Peyer's patch (tissue), 4 donors: ENCODE measurements around the gene LAMC3.

Experiments
- POLR2A ChIP-seq, 2 donors: fragments of 450-650 bp; IDR thresholded peaks; one replicate each; pipeline ENCODE4 v1.5.1; 2017; ENCODE audit warnings: antibody characterized with exemption in 2 of 2, mild to moderate bottlenecking in 2 of 2, moderate library complexity in 2 of 2
- TF ChIP-seq, protein P1 (sequence below), 6 experiments: fragments of 450-650 bp in 4 of 6; fragments of 200-600 bp in 2 of 6; sonication (generic) in 1 of 6; IDR thresholded peaks; one replicate each; pipeline ENCODE4 v1.5.1; 2017 to 2019; ENCODE audit warnings: antibody characterized with exemption in 6 of 6, mild to moderate bottlenecking in 3 of 6, moderate library complexity in 1 of 6

GRCh38 chr9:131097126-131097947 is 88.4 kb downstream of the LAMC3 start:
- TF ChIP-seq POLR2A (IDR thresholded peaks at IDR 0.05), result no peak
- TF ChIP-seq, protein P1, sequence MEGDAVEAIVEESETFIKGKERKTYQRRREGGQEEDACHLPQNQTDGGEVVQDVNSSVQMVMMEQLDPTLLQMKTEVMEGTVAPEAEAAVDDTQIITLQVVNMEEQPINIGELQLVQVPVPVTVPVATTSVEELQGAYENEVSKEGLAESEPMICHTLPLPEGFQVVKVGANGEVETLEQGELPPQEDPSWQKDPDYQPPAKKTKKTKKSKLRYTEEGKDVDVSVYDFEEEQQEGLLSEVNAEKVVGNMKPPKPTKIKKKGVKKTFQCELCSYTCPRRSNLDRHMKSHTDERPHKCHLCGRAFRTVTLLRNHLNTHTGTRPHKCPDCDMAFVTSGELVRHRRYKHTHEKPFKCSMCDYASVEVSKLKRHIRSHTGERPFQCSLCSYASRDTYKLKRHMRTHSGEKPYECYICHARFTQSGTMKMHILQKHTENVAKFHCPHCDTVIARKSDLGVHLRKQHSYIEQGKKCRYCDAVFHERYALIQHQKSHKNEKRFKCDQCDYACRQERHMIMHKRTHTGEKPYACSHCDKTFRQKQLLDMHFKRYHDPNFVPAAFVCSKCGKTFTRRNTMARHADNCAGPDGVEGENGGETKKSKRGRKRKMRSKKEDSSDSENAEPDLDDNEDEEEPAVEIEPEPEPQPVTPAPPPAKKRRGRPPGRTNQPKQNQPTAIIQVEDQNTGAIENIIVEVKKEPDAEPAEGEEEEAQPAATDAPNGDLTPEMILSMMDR (IDR thresholded peaks at IDR 0.05), result no peak
